Hepatocyte (in vitro differentiated cells): ENCODE measurements around the gene ADIPOR2. TPM values are rescaled to one million over a fixed set of nuclear protein-coding genes. Genes with fewer than 3 reads are reported as not detected.

ENCODE experiments used
- DNase-seq: peaks from one replicate; pipeline ENCODE4 v3.0.0-alpha.2; 2016; ENCODE audit warnings: low spot score
- H2AFZ ChIP-seq: fragments of 200-600 bp; sonication (generic); 2 replicates; pipeline ENCODE4 v1.6.0; 2016; ENCODE audit warnings: antibody characterized with exemption, mild to moderate bottlenecking
- H3K27ac ChIP-seq: fragments of 200-600 bp; sonication (generic); 2 replicates; pipeline ENCODE4 v1.5.1; 2016; ENCODE audit warnings: mild to moderate bottlenecking
- H3K27me3 ChIP-seq: fragments of 200-600 bp; sonication (generic); 2 replicates; pipeline ENCODE4 v1.6.1; 2016
- H3K36me3 ChIP-seq: fragments of 200-600 bp; sonication (generic); replicated peaks from 2 replicates; pipeline ENCODE4 v1.5.1; 2016; ENCODE audit warnings: low read depth; ENCODE audit not compliant: insufficient read depth
- H3K4me1 ChIP-seq: fragments of 200-600 bp; sonication (generic); 2 replicates; pipeline ENCODE4 v1.5.1; 2016; ENCODE audit warnings: mild to moderate bottlenecking, moderate library complexity; ENCODE audit not compliant: insufficient read depth
- H3K4me2 ChIP-seq: fragments of 200-600 bp; sonication (generic); 2 replicates; pipeline ENCODE4 v1.6.0; 2016
- H3K4me3 ChIP-seq: fragments of 200-600 bp; sonication (generic); 2 replicates; pipeline ENCODE4 v1.5.1; 2016; ENCODE audit warnings: mild to moderate bottlenecking
- H3K79me2 ChIP-seq: fragments of 200-600 bp; sonication (generic); 2 replicates; pipeline ENCODE4 v1.6.0; 2017; ENCODE audit warnings: mild to moderate bottlenecking
- H3K9me2 ChIP-seq: fragments of 200-600 bp; sonication (generic); replicated peaks from 2 replicates; pipeline ENCODE4 v1.6.0; 2017; ENCODE audit warnings: mild to moderate bottlenecking; ENCODE audit not compliant: insufficient read depth
- H3K9me3 ChIP-seq: fragments of 200-600 bp; sonication (generic); 2 replicates; pipeline ENCODE4 v1.5.1; 2016; ENCODE audit warnings: low read depth, mild to moderate bottlenecking
- H4K20me1 ChIP-seq: fragments of 200-600 bp; sonication (generic); 2 replicates; pipeline ENCODE4 v1.6.0; 2016; ENCODE audit warnings: mild to moderate bottlenecking; ENCODE audit not compliant: insufficient read depth, poor library complexity, severe bottlenecking
- CTCF ChIP-seq: fragments of 200-600 bp; sonication (generic); IDR thresholded peaks from 2 replicates; pipeline ENCODE4 v1.5.1; 2016; ENCODE audit warnings: antibody characterized with exemption, mild to moderate bottlenecking; ENCODE audit not compliant: poor library complexity
- EZH2 ChIP-seq: fragments of 200-600 bp; sonication (generic); IDR thresholded peaks from 2 replicates; pipeline ENCODE4 v1.6.1; 2016; ENCODE audit warnings: antibody characterized with exemption, mild to moderate bottlenecking, borderline replicate concordance
- EZH2phosphoT487 ChIP-seq: fragments of 200-600 bp; sonication (generic); IDR thresholded peaks from one replicate; pipeline ENCODE4 v1.6.1; 2018; ENCODE audit warnings: antibody characterized with exemption, mild to moderate bottlenecking, low read depth, moderate library complexity; ENCODE audit not compliant: unreplicated experiment, severe bottlenecking
- WGBS: methylation state at CpG from one replicate; pipeline ENCODE4 v1.1.6; 2016; ENCODE audit warnings: low lambda C conversion rate; ENCODE audit errors: missing lambda C conversion rate; 5-methylcytosine and 5-hydroxymethylcytosine counted together
- polyA plus RNA-seq: library from polyadenylated mRNA; unstranded; fragments of >200 nt; fragmentation: Nextera tagmentation; extraction: Ambion mirVana; gene quantifications from 2 replicates; pipeline ENCODE4 v1.2.1, GENCODE V29; 2016
- total RNA-seq: library from RNA; depleted of rRNA; stranded (reverse); fragments of >200 nt; gene quantifications from 2 replicates; pipeline ENCODE4 v1.2.3, GENCODE V29; 2014

The ADIPOR2 gene
- total and polyA plus RNA-seq, 2 experiments from 2014 or later, result 10.4 to 47.3 TPM

- H3K79me2 ChIP-seq, result no peaks in the 10 kb centered on the region
- no peaks in the 10 kb centered on the region for H3K27me3 ChIP-seq
- TF ChIP-seq EZH2, result no peak
- TF ChIP-seq CTCF, result peak; percentile 88
- 55% methylated on average over 10 of the region's 10 CpGs for WGBS
- H3K27ac ChIP-seq, result no peak overlapping the region
- peaks cover 4% of the 10 kb centered on the region for H3K4me1 ChIP-seq
- H3K4me2 ChIP-seq, result no peak overlapping the region
- no peaks in the 10 kb centered on the region for H4K20me1 ChIP-seq
- H3K36me3 ChIP-seq, result no peaks in the 10 kb centered on the region
- peak; percentile 80 for DNase-seq
- no peaks in the 10 kb centered on the region for H3K9me3 ChIP-seq
- no peak overlapping the region for H2AFZ ChIP-seq
- H3K4me3 ChIP-seq, result no peak overlapping the region
- no peaks in the 10 kb centered on the region for H3K9me2 ChIP-seq
These were observed 100.4 kb downstream of the ADIPOR2 start for GRCh38 chr12:1791104-1791841.

- no peaks in the 10 kb centered on the region for H3K9me3 ChIP-seq
- no peak overlapping the region for H3K4me3 ChIP-seq
- no peaks in the 10 kb centered on the region for H3K36me3 ChIP-seq
- no peaks in the 10 kb centered on the region for H3K27me3 ChIP-seq
- H3K79me2 ChIP-seq, result no peaks in the 10 kb centered on the region
- no peak overlapping the region for H3K27ac ChIP-seq
- H3K4me2 ChIP-seq, result no peak overlapping the region
- peaks cover 4% of the 10 kb centered on the region for H3K4me1 ChIP-seq
- H4K20me1 ChIP-seq, result no peaks in the 10 kb centered on the region
- H3K9me2 ChIP-seq, result no peaks in the 10 kb centered on the region
- DNase-seq, result no peak
- TF ChIP-seq EZH2phosphoT487 (no peak), EZH2 (no peak), CTCF (no peak)
- WGBS, result 93% methylated on average over 5 of the region's 6 CpGs
- no peak overlapping the region for H2AFZ ChIP-seq
These were observed 101.5 kb downstream of the ADIPOR2 start for GRCh38 chr12:1792406-1792805.

GRCh38 chr12:1793426-1794210, 102.7 kb downstream of the ADIPOR2 start:
- Histone ChIP-seq H3K4me3 (no peak overlapping the region), H3K36me3 (no peaks in the 10 kb centered on the region), H3K4me1 (peaks cover 4% of the 10 kb centered on the region), H3K79me2 (no peaks in the 10 kb centered on the region), H3K9me3 (no peaks in the 10 kb centered on the region), H2AFZ (no peak overlapping the region), H3K9me2 (no peaks in the 10 kb centered on the region), H3K4me2 (no peak overlapping the region), H3K27ac (no peak overlapping the region), H4K20me1 (no peaks in the 10 kb centered on the region), H3K27me3 (no peaks in the 10 kb centered on the region)
- TF ChIP-seq CTCF, result no peak
- WGBS, result 94% methylated on average over 26 of the region's 26 CpGs
- no peak for DNase-seq
